ENCODE measurements around the gene IQCB1. TPM values are rescaled to one million over a fixed set of nuclear protein-coding genes. Genes with fewer than 3 reads are reported as not detected.

Gene IQCB1
- total and polyA plus RNA-seq, 7 experiments from 2014 or later = 20.3 to 45.6 (median 35.6) TPM

GRCh38 chr3:121724130-121724529 lies 110.7 kb downstream of the IQCB1 start:
- H3K27ac Mint-ChIP-seq = no peak overlapping the region
- no peak overlapping the region for H3K4me3 ChIP-seq (ENCODE audit: low read length)
- peak; percentile 61 for ATAC-seq
- ChIA-PET CTCF (no interaction called here), POLR2A (no interaction called here)
- no peak overlapping the region for H3K27ac ChIP-seq (ENCODE audit: low read depth, low read length)
- peaks cover 13 to 57% (median 15%) of the 10 kb centered on the region in 3 experiments for H3K36me3 ChIP-seq (ENCODE audit: control insufficient read depth in 2 of 3, insufficient read depth in 3 of 3, low read length in 3 of 3)
- intact Hi-C loops (cut with micrococcal nuclease) = no loop called here
- H3K27me3 Mint-ChIP-seq = no peaks in the 10 kb centered on the region
- H3K9me3 ChIP-seq (ENCODE audit: control insufficient read depth in 2 of 3, low read length in 3 of 3) = no peaks in the 10 kb centered on the region
- peaks cover 0 to 3% (median 0%) of the 10 kb centered on the region in 11 donors for H3K9me3 Mint-ChIP-seq
- no peak for DNase-seq
- no peaks in the 10 kb centered on the region for H3K27me3 ChIP-seq (ENCODE audit: control insufficient read depth in 2 of 2, insufficient read depth in 2 of 2, low read length in 2 of 2)
- no peak overlapping the region for H3K4me3 Mint-ChIP-seq
- H3K4me1 ChIP-seq (ENCODE audit: control insufficient read depth in 2 of 2, insufficient read depth in 2 of 2, low read length in 2 of 2) = no peaks in the 10 kb centered on the region
- peaks cover 0 to 16% (median 7%) of the 10 kb centered on the region in 7 donors for H3K4me1 Mint-ChIP-seq
- peaks cover 35 to 82% (median 67%) of the 10 kb centered on the region in 5 donors for H3K36me3 Mint-ChIP-seq

- no peaks in the 10 kb centered on the region for H3K27me3 ChIP-seq (ENCODE audit: control insufficient read depth in 2 of 2, insufficient read depth in 2 of 2, low read length in 2 of 2)
- Mint-ChIP-seq H3K4me3 (no peak overlapping the region), H3K36me3 (peaks cover 35 to 79% (median 60%) of the 10 kb centered on the region in 5 donors), H3K4me1 (peaks cover 4 to 20% (median 9%) of the 10 kb centered on the region in 7 donors), H3K27me3 (no peaks in the 10 kb centered on the region), H3K9me3 (peaks cover 0 to 3% (median 0%) of the 10 kb centered on the region in 11 donors), H3K27ac (no peak overlapping the region)
- POLR2A ChIA-PET = no interaction called here
- H3K36me3 ChIP-seq (ENCODE audit: control insufficient read depth in 2 of 3, insufficient read depth in 3 of 3, low read length in 3 of 3) = peaks cover 10 to 50% (median 15%) of the 10 kb centered on the region in 3 experiments
- CTCF ChIA-PET = no interaction called here
- no peaks in the 10 kb centered on the region for H3K4me1 ChIP-seq (ENCODE audit: control insufficient read depth in 2 of 2, insufficient read depth in 2 of 2, low read length in 2 of 2)
- ATAC-seq (no peak), DNase-seq (no peak)
- intact Hi-C loops (cut with micrococcal nuclease) = no loop called here
- no peaks in the 10 kb centered on the region for H3K9me3 ChIP-seq (ENCODE audit: control insufficient read depth in 2 of 3, low read length in 3 of 3)
- H3K27ac ChIP-seq (ENCODE audit: low read depth, low read length) = no peak overlapping the region
- no peak overlapping the region for H3K4me3 ChIP-seq (ENCODE audit: low read length)
Measured at GRCh38 chr3:121723485-121723884, 111.4 kb downstream of the IQCB1 start.

- ChIA-PET CTCF (no interaction called here), POLR2A (no interaction called here)
- H3K9me3 ChIP-seq (ENCODE audit: control insufficient read depth in 2 of 3, low read length in 3 of 3) = no peaks in the 10 kb centered on the region
- H3K4me3 ChIP-seq (ENCODE audit: low read length) = no peak overlapping the region
- DNase-seq (no peak), ATAC-seq (no peak)
- intact Hi-C loops (cut with micrococcal nuclease) = no loop called here
- H3K27ac Mint-ChIP-seq = no peak overlapping the region
- peaks cover 11 to 31% (median 18%) of the 10 kb centered on the region in 7 donors for H3K4me1 Mint-ChIP-seq
- no peaks in the 10 kb centered on the region for H3K27me3 Mint-ChIP-seq
- peaks cover 35 to 75% (median 61%) of the 10 kb centered on the region in 5 donors for H3K36me3 Mint-ChIP-seq
- H3K27me3 ChIP-seq (ENCODE audit: control insufficient read depth in 2 of 2, insufficient read depth in 2 of 2, low read length in 2 of 2) = no peaks in the 10 kb centered on the region
- no peak overlapping the region for H3K27ac ChIP-seq (ENCODE audit: low read depth, low read length)
- no peak overlapping the region for H3K4me3 Mint-ChIP-seq
- H3K4me1 ChIP-seq (ENCODE audit: control insufficient read depth in 2 of 2, insufficient read depth in 2 of 2, low read length in 2 of 2) = peaks cover 0 to 6% of the 10 kb centered on the region in 2 donors
- peaks cover 6 to 43% (median 11%) of the 10 kb centered on the region in 3 experiments for H3K36me3 ChIP-seq (ENCODE audit: control insufficient read depth in 2 of 3, insufficient read depth in 3 of 3, low read length in 3 of 3)
- peaks cover 0 to 3% (median 0%) of the 10 kb centered on the region in 11 donors for H3K9me3 Mint-ChIP-seq
Measured at GRCh38 chr3:121722411-121722810, 112.4 kb downstream of the IQCB1 start.

GRCh38 chr3:121720163-121720562 lies 114.7 kb downstream of the IQCB1 start:
- H3K27me3 ChIP-seq (ENCODE audit: control insufficient read depth in 2 of 2, insufficient read depth in 2 of 2, low read length in 2 of 2) = no peaks in the 10 kb centered on the region
- H3K27ac Mint-ChIP-seq = peak overlapping the region in 7 of 9 donors; percentile 27 to 62 (median 55)
- peaks cover 36 to 75% (median 63%) of the 10 kb centered on the region in 5 donors for H3K36me3 Mint-ChIP-seq
- ChIA-PET POLR2A (interaction anchor here (1.2 kb wide), 1 partner anchor 29 kb away, joined by 5 read pairs; the partner anchor contains the start of gene GOLGB1), CTCF (no interaction called here)
- peaks cover 0 to 3% (median 0%) of the 10 kb centered on the region in 11 donors for H3K9me3 Mint-ChIP-seq
- ATAC-seq = no peak
- H3K36me3 ChIP-seq (ENCODE audit: control insufficient read depth in 2 of 3, insufficient read depth in 3 of 3, low read length in 3 of 3) = peaks cover 13 to 49% (median 16%) of the 10 kb centered on the region in 3 experiments
- no peak overlapping the region for H3K4me3 ChIP-seq (ENCODE audit: low read length)
- peaks cover 0 to 7% of the 10 kb centered on the region in 2 donors for H3K4me1 ChIP-seq (ENCODE audit: control insufficient read depth in 2 of 2, insufficient read depth in 2 of 2, low read length in 2 of 2)
- intact Hi-C loops (cut with micrococcal nuclease) = no loop called here
- H3K27ac ChIP-seq (ENCODE audit: low read depth, low read length) = no peak overlapping the region
- no peak for DNase-seq
- H3K9me3 ChIP-seq (ENCODE audit: control insufficient read depth in 2 of 3, low read length in 3 of 3) = no peaks in the 10 kb centered on the region
- H3K27me3 Mint-ChIP-seq = no peaks in the 10 kb centered on the region
- no peak overlapping the region for H3K4me3 Mint-ChIP-seq
- peaks cover 13 to 37% (median 21%) of the 10 kb centered on the region in 7 donors for H3K4me1 Mint-ChIP-seq

Other genes with a start within 250 kb of the IQCB1 start
- not detected for gene FBXO40, start 241.7 kb downstream of the IQCB1 start, total RNA-seq
- under 1 TPM; 0.12 to 0.17 TPM for gene FBXO40, start 241.7 kb downstream of the IQCB1 start, polyA plus RNA-seq
- 100 to 1,000 TPM; 275 to 357 (median 311) TPM for gene HCLS1, start 174.2 kb downstream of the IQCB1 start, total RNA-seq
- 100 to 1,000 TPM; 340 to 452 TPM for gene HCLS1, start 174.2 kb downstream of the IQCB1 start, polyA plus RNA-seq
- gene GOLGB1, start 85.3 kb downstream of the IQCB1 start, total RNA-seq = 10 to 100 TPM; 29.5 to 49.7 (median 44.5) TPM
- 10 to 100 TPM in 1 of 2 donors, 1 to 10 TPM in 1; 3.4 to 11.1 TPM for gene GOLGB1, start 85.3 kb downstream of the IQCB1 start, polyA plus RNA-seq
- gene EAF2, start 149 bp upstream of the IQCB1 start, total RNA-seq = 10 to 100 TPM in 2 of 5 experiments, 1 to 10 TPM in 3; 6.4 to 16.1 (median 7.5) TPM
- 10 to 100 TPM; 13.6 to 16.6 TPM for gene EAF2, start 149 bp upstream of the IQCB1 start, polyA plus RNA-seq
- 1 to 10 TPM; 1.6 to 6.8 (median 3.8) TPM for gene SLC15A2, start 59.3 kb upstream of the IQCB1 start, total RNA-seq
- under 1 TPM in 1 of 2 donors, not detected in 1; 0.46 TPM for gene SLC15A2, start 59.3 kb upstream of the IQCB1 start, polyA plus RNA-seq
- under 1 TPM in 2 of 5 experiments, not detected in 3; 0.19 to 0.31 TPM for gene ILDR1, start 187.2 kb upstream of the IQCB1 start, total RNA-seq
- gene ILDR1, start 187.2 kb upstream of the IQCB1 start, polyA plus RNA-seq = not detected
- 10 to 100 TPM in 1 of 5 experiments, 1 to 10 TPM in 4; 1.0 to 24.0 (median 2.4) TPM for gene CD86, start 220.3 kb upstream of the IQCB1 start, total RNA-seq
- under 1 TPM; 0.07 to 0.24 TPM for gene CD86, start 220.3 kb upstream of the IQCB1 start, polyA plus RNA-seq

Measured in naive thymus-derived CD4-positive, alpha-beta T cell (primary cell).